Occipital lobe (tissue), 2 donors: ENCODE results near the gene ABHD17B. TPM values are rescaled to one million over a fixed set of nuclear protein-coding genes. Genes with fewer than 3 reads are reported as not detected.
"Not testable (repeated sequence)": the region's sequence is repeated elsewhere in the genome, so short reads cannot be mapped to it uniquely, and the experiment has no call there.

Experiments
- DNase-seq: peaks from one replicate; lab custom pipeline; 2025; lab: John Stamatoyannopoulos, UW
- total RNA-seq: library from RNA; depleted of rRNA; stranded (reverse); fragments of >200 nt; gene quantifications from one replicate; pipeline ENCODE4 v1.2.3, GENCODE V29; 2014

Gene ABHD17B
- 105 TPM for total RNA-seq

GRCh38 chr9:71911061-71911907 is at the start of gene ABHD17B, which contains the start of gene C9orf85:
TSS of gene ABHD17B (minus strand) at chr9:71911193. CDS start at chr9:71875080, 36,113 bp downstream.
TSS of gene C9orf85 (plus strand) at chr9:71911639. CDS start at chr9:71911735, 96 bp downstream.
- peak; percentile 99 for DNase-seq

- no peak for DNase-seq
Measured at GRCh38 chr9:71955300-71955915, 44.4 kb upstream of the ABHD17B start.

DNA sequence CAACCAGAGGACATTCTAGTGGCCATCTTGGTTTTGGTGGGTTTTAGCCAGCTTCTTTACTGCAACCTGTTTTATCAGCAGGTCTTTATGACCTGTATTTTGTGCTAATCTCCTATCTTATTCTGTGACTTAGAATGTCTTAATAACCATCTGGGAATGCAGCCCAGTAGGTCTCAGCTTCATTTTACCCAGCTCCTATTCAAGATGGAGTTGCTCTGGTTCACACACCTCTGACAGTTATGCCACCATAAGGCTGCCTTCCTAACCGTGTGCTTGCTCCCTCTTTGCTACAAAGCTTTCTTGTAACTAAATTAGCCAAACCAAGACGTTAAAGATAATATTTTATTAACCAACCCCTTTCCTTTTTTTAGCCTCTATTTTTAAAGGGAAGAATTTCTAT is 43.7 kb upstream of the ABHD17B start:
- DNase-seq = not testable (repeated sequence)

DNA sequence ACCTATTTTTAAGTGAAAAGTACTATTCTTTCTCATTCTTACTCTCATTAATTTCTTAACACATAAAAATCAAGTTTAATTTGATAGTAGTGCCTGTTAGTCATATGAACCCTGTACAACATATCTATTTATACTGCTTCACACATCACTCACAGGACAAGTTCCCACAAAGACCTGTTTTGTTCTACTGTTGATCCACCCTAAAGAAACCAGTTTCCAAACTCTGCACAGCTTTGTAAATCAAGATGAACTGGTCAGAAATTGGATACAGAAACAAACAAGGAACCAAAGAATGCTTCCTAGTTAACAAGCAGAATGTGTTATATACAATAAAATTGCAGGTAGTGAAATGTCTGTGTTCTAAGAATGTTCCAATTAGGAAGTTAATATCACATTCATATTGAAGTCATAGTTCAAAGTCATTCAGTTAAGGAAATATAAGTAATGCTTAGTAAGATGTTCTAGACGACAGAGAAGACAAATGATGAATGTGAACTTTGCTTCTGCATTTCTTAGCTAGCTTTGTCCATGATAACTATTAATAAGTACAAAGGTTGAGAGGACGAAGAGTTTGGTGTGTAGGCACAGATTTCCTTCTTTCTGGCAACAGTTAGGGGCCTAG is 33.9 kb upstream of the ABHD17B start:
- no peak for DNase-seq

DNA sequence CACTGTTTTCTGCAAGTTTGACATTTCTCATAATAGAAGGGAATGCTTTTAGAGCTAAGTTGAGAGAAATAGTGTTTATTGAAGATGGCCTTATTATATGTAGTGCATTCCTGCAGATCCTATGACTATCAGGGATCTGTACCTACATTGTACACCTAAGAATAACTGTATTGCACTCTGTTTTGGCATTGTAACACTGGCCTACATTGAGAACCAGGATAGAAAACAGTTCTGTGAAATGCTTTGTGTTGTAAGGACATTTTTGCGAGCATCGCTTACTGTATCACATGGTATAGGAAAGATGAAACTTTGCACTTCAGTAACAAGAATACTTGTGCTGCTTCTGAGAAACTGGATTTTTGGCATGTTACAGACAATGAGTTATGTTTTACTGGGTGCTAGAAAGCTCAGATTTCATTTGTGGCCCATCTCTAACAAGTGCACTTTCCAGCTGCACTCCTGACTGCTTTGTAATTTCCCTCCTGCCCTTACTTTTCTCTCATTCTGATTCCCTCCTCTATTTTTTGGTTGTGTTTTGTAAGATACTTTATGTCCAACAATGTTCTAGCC is 31.1 kb upstream of the ABHD17B start:
- no peak for DNase-seq

- DNase-seq = no peak
Measured at GRCh38 chr9:71941060-71941568, 30.1 kb upstream of the ABHD17B start.

DNA sequence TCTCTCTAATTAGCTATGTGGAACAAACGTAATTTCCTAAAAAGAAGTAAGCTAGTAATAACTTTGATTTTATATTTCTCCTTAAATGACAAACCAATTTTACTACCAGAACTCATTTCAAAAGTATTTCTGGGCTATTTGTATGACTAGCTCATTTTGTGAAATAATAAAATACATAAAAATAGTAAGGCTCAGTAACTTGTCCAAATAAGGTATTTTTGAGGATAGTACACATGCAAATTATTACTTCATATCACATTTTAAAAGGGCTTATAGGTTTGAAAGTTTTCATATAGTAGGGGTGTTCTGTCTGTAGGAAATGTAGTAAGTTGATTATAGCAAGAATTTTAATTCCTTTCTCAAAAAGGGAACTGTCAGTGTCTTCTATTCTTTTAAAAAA is 26.9 kb upstream of the ABHD17B start:
- no peak for DNase-seq

- DNase-seq = no peak
Measured at GRCh38 chr9:71937070-71937625, 26.2 kb upstream of the ABHD17B start.

DNA sequence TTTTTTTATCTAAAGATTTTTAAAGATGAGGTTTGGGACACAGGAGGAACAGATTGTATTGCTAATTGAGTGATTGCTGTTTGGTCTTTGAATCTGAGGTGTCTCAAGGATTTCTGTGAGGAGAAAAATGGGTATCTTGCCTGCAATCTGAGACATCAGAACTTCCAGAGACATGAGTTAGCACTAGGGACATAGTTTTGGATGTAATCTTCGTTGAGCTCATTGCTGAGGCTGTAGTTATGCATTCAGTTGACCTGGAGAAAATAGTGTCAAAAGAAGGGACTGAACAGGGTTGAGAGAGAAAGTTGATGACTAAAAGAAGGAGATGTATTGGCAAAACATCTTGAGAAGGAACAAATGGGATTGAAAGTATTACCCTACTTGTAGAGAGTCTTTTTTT is 25.1 kb upstream of the ABHD17B start:
- DNase-seq = no peak

GRCh38 chr9:71931166-71931565 is 20.2 kb upstream of the ABHD17B start:
- DNase-seq = no peak

DNA sequence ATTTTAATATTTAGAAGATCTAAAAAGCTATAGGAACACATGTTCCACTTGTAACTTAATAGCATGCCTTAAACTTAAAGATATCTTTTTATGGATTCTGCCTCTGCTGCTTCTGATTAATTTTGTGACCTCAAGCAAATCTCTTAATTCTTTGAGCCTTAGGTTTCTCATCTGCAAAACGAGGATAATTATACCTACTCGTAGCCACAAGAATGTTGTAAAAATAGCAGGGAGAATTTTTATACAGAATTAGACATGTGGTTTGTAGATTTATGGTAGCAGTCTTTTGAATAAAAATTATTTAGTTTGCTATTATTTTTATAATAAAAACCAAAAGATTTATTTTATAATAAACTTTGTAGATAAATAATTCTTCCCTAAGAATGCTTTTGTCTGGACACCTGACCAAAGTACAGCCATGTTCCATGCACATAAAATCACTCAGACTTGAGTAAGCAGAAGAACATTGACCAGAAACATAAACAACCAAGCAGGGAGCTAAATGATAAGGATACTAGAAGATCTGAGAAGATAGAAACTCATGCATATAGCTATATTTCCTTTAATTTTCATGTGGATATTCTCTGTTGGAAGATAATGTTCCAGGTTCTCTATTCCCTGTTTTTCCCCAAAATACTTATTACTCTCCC is 18.9 kb upstream of the ABHD17B start:
- DNase-seq = no peak

DNA sequence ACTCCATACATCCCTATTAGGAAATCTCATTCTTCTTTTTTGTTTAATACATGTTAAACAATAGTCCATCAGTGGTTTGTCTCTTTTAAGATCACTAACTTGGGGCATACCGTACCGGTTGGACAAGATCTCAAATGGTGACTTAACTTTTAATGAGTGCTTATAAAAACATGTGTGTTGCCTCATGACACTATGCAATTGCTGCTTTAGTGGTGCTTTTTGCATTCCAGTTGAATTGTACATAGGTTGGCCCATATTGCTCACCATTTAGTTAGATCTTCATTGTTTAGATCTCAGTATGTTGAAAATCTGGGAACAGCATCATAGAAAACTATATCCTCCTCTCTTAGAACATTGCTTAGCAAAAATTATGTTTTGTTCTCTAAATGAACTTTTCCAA is 18.2 kb upstream of the ABHD17B start:
- no peak for DNase-seq

DNA sequence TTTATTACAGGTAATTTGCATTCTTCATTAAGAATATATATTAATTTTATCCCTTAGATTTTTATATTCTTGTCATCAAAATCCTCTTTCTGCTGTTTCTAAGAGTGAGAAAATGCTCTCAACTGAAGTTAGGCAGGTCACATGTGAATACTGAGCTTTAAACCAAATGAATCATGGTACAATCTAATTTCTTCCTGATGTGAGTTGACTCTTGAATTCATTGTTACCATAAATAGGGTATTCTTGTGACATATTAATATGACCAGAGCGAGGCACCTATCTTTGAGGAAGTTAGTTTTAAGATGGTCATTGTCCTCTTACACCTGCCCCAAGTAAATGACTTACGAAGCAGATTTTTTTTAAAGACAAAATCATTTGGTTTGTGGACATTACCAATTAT is 17.8 kb upstream of the ABHD17B start:
- no peak for DNase-seq

- DNase-seq = no peak
Measured at GRCh38 chr9:71928376-71928775, 17.4 kb upstream of the ABHD17B start.

- no peak for DNase-seq
Measured at GRCh38 chr9:71925834-71926233, 14.8 kb upstream of the ABHD17B start.

DNA sequence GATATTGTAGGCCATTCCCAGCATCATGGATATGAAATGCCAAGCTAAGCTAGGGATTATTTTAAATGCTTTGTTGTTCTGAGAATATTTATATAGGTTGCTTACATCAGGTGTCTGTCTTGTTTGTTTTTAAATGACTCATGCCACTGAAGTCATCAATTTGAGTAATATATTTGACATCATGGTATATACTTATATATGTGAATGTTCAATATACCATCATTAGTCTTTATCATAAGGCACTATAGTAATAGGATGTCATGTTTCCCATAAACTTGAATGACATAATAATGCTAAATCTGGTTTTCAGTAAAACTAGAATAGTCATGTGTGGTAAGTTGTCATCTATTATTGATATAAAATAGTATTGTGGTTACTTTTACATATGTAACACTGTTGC is 13.6 kb upstream of the ABHD17B start:
- no peak for DNase-seq

DNA sequence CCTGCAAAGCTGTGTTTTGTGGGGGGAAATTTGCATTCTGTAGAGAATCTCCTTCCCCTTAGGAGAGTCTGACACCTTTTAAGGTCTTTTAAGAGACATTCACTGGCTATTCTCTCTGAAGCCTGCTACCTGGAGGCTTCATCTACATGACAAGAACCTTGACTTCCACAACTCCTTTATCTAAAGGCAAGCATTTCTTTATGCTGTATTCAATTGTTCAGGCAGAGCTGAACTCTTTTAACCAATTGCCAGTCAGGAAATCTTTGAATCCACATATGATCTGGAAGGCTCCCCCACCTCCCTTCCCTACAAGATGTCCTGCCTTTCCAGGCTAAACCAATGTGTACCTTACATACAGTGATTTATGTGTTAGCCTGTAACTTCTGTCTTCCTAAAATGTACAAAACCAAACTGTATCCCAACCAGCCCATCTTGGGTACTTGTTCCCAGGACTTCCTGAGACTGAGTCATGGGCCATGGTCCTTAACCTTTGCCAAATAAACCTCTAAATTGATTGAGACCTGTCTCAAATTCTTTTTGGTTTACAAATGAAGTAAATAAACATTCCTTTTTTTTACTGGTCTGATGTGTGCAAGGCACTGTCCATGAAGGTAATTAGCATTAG is 10.3 kb upstream of the ABHD17B start:
- no peak for DNase-seq

GRCh38 chr9:71920456-71921189 is 9.6 kb upstream of the ABHD17B start:
- no peak for DNase-seq

GRCh38 chr9:71918419-71918818 is 7.4 kb upstream of the ABHD17B start:
- no peak for DNase-seq
